Mesendoderm (in vitro differentiated cells): ENCODE measurements around the gene TCF4.
A peak's percentile ranks its signal among the peaks of the same experiment; 100 is the strongest.

Experiments used
- DNase-seq: peaks from one replicate; pipeline ENCODE4 v3.0.0; 2013
- H2AK5ac ChIP-seq: 2 replicates; pipeline ENCODE4 v1.6.1; 2013; ENCODE audit warnings: low read length, inconsistent platforms
- H2BK120ac ChIP-seq: 2 replicates; pipeline ENCODE4 v1.6.1; 2013; ENCODE audit warnings: low read depth, mild to moderate bottlenecking, low read length, moderate library complexity, mixed read lengths
- H2BK15ac ChIP-seq: replicated peaks from 2 replicates; pipeline ENCODE4 v1.6.1; 2013; ENCODE audit warnings: low read depth, mild to moderate bottlenecking, moderate library complexity
- H2BK5ac ChIP-seq: 2 replicates; pipeline ENCODE4 v1.6.1; 2013; ENCODE audit warnings: low read length, inconsistent platforms
- H3K18ac ChIP-seq: 2 replicates; pipeline ENCODE4 v1.6.1; 2013; ENCODE audit warnings: mild to moderate bottlenecking, low read length, mixed read lengths
- H3K23ac ChIP-seq: one replicate; pipeline ENCODE4 v1.6.1; 2013; ENCODE audit warnings: low read length
- H3K27ac ChIP-seq: 2 replicates; pipeline ENCODE4 v1.5.1; 2013; ENCODE audit warnings: low read depth, mild to moderate bottlenecking, inconsistent platforms, low read length, moderate library complexity
- H3K27me3 ChIP-seq: 2 replicates; pipeline ENCODE4 v1.6.1; 2013; ENCODE audit warnings: low read length, control low read depth, mild to moderate bottlenecking, inconsistent platforms; ENCODE audit not compliant: insufficient read depth, poor library complexity
- H3K36me3 ChIP-seq: 2 replicates; pipeline ENCODE4 v1.6.1; 2013; ENCODE audit warnings: low read length, inconsistent platforms; ENCODE audit not compliant: control insufficient read depth, insufficient read depth
- H3K4ac ChIP-seq: one replicate; pipeline ENCODE4 v1.6.1; 2013; ENCODE audit warnings: low read depth, mild to moderate bottlenecking, low read length, moderate library complexity
- H3K4me1 ChIP-seq: 2 replicates; pipeline ENCODE4 v1.6.1; 2013; ENCODE audit warnings: low read depth, low read length, inconsistent platforms; ENCODE audit not compliant: control insufficient read depth
- H3K4me2 ChIP-seq: 2 replicates; pipeline ENCODE4 v1.6.1; 2013; ENCODE audit warnings: low read length
- H3K4me3 ChIP-seq: 2 replicates; pipeline ENCODE4 v1.5.1; 2013; ENCODE audit warnings: mild to moderate bottlenecking, low read length
- H3K56ac ChIP-seq: one replicate; pipeline ENCODE4 v1.6.1; 2013; ENCODE audit warnings: low read length
- H3K79me1 ChIP-seq: 2 replicates; pipeline ENCODE4 v1.6.1; 2013; ENCODE audit warnings: low read length, inconsistent platforms
- H3K79me2 ChIP-seq: 2 replicates; pipeline ENCODE4 v1.6.1; 2013; ENCODE audit warnings: mild to moderate bottlenecking, low read length; ENCODE audit not compliant: control insufficient read depth, insufficient read depth
- H3K9ac ChIP-seq: 2 replicates; pipeline ENCODE4 v1.6.1; 2013; ENCODE audit warnings: low read length, inconsistent platforms
- H4K5ac ChIP-seq: one replicate; pipeline ENCODE4 v1.6.1; 2013; ENCODE audit warnings: low read length
- H4K8ac ChIP-seq: one replicate; pipeline ENCODE4 v1.6.1; 2013; ENCODE audit warnings: low read depth, mild to moderate bottlenecking, control low read depth, low read length, moderate library complexity
- WGBS: extraction: QIAGEN DNeasy Blood & Tissue Kit; methylation state at CpG from one replicate; pipeline ENCODE4 v1.1.7; 2013; ENCODE audit warnings: low lambda C conversion rate, missing lambda C conversion rate; ENCODE audit not compliant: insufficient coverage; ENCODE audit errors: extremely low coverage; 5-methylcytosine and 5-hydroxymethylcytosine counted together

TCF4 gene

GRCh38 chr18:55199291-55199963 is 388.6 kb downstream of the TCF4 start:
- Histone ChIP-seq H2BK120ac (no peak overlapping the region), H2BK15ac (no peak overlapping the region), H3K27ac (no peak overlapping the region), H3K79me2 (no peaks in the 10 kb centered on the region), H3K18ac (no peak overlapping the region), H4K8ac (no peak overlapping the region), H3K79me1 (no peaks in the 10 kb centered on the region), H3K36me3 (no peaks in the 10 kb centered on the region), H2BK5ac (no peak overlapping the region), H3K4me3 (no peak overlapping the region), H3K9ac (no peak overlapping the region), H4K5ac (no peak overlapping the region), H3K4ac (no peak overlapping the region), H3K23ac (no peak overlapping the region), H2AK5ac (no peak overlapping the region), H3K4me2 (no peak overlapping the region), H3K56ac (no peak overlapping the region), H3K27me3 (no peaks in the 10 kb centered on the region), H3K4me1 (no peaks in the 10 kb centered on the region)
- no CpG with 5 or more reads among the region's 7 CpGs for WGBS
- DNase-seq, result peak; percentile 56

- no peak overlapping the region for H2AK5ac ChIP-seq
- H3K4me3 ChIP-seq, result no peak overlapping the region
- no peak overlapping the region for H4K5ac ChIP-seq
- no peak for DNase-seq
- no peaks in the 10 kb centered on the region for H3K79me2 ChIP-seq
- H3K9ac ChIP-seq, result no peak overlapping the region
- H3K4me1 ChIP-seq, result no peaks in the 10 kb centered on the region
- H3K4me2 ChIP-seq, result no peak overlapping the region
- no peak overlapping the region for H3K56ac ChIP-seq
- no peaks in the 10 kb centered on the region for H3K27me3 ChIP-seq
- no peaks in the 10 kb centered on the region for H3K79me1 ChIP-seq
- H3K4ac ChIP-seq, result no peak overlapping the region
- H4K8ac ChIP-seq, result no peak overlapping the region
- H3K18ac ChIP-seq, result no peak overlapping the region
- no peaks in the 10 kb centered on the region for H3K36me3 ChIP-seq
- no peak overlapping the region for H3K27ac ChIP-seq
- H2BK15ac ChIP-seq, result no peak overlapping the region
- H2BK5ac ChIP-seq, result no peak overlapping the region
- no peak overlapping the region for H2BK120ac ChIP-seq
- no peak overlapping the region for H3K23ac ChIP-seq
Observed at GRCh38 chr18:55195863-55196262, 392.1 kb downstream of the TCF4 start.

GRCh38 chr18:55189972-55190371 is 398.0 kb downstream of the TCF4 start:
- no peaks in the 10 kb centered on the region for H3K27me3 ChIP-seq
- no peak overlapping the region for H2BK5ac ChIP-seq
- no peak overlapping the region for H3K9ac ChIP-seq
- DNase-seq, result peak; percentile 97
- no peak overlapping the region for H3K23ac ChIP-seq
- no peaks in the 10 kb centered on the region for H3K36me3 ChIP-seq
- H2AK5ac ChIP-seq, result no peak overlapping the region
- H3K4me3 ChIP-seq, result no peak overlapping the region
- H3K56ac ChIP-seq, result no peak overlapping the region
- H3K4me2 ChIP-seq, result no peak overlapping the region
- H2BK15ac ChIP-seq, result no peak overlapping the region
- no peak overlapping the region for H4K8ac ChIP-seq
- no peak overlapping the region for H4K5ac ChIP-seq
- H2BK120ac ChIP-seq, result no peak overlapping the region
- H3K4ac ChIP-seq, result no peak overlapping the region
- H3K27ac ChIP-seq, result no peak overlapping the region
- no peaks in the 10 kb centered on the region for H3K4me1 ChIP-seq
- H3K79me2 ChIP-seq, result no peaks in the 10 kb centered on the region
- no CpG with 5 or more reads among the region's 3 CpGs for WGBS
- H3K18ac ChIP-seq, result no peak overlapping the region
- H3K79me1 ChIP-seq, result no peaks in the 10 kb centered on the region

- Histone ChIP-seq H3K79me2 (no peaks in the 10 kb centered on the region), H3K18ac (no peak overlapping the region), H3K23ac (no peak overlapping the region)
Observed at GRCh38 chr18:55186588-55186987, 401.4 kb downstream of the TCF4 start.

GRCh38 chr18:55185391-55185790 is 402.6 kb downstream of the TCF4 start:
- Histone ChIP-seq H3K27ac (no peak overlapping the region), H3K79me1 (no peaks in the 10 kb centered on the region), H2BK5ac (no peak overlapping the region), H2BK120ac (no peak overlapping the region), H3K18ac (no peak overlapping the region), H4K5ac (no peak overlapping the region), H3K4me3 (no peak overlapping the region), H3K27me3 (no peaks in the 10 kb centered on the region), H3K79me2 (no peaks in the 10 kb centered on the region), H2AK5ac (no peak overlapping the region), H3K4me1 (no peaks in the 10 kb centered on the region), H3K9ac (no peak overlapping the region), H3K56ac (no peak overlapping the region), H3K36me3 (no peaks in the 10 kb centered on the region), H3K23ac (no peak overlapping the region), H3K4me2 (no peak overlapping the region), H4K8ac (no peak overlapping the region), H3K4ac (no peak overlapping the region), H2BK15ac (no peak overlapping the region)
- WGBS, result no CpG with 5 or more reads among the region's 1 CpG
- DNase-seq, result no peak

More at GRCh38 chr18:55186588-55186987, 401.4 kb downstream of the TCF4 start:
- no peak overlapping the region for H4K8ac ChIP-seq
- H3K4me1 ChIP-seq, result no peaks in the 10 kb centered on the region
- no peaks in the 10 kb centered on the region for H3K36me3 ChIP-seq
- H3K56ac ChIP-seq, result no peak overlapping the region
- no peak overlapping the region for H3K4me2 ChIP-seq
- no peak overlapping the region for H3K27ac ChIP-seq
- H2BK15ac ChIP-seq, result no peak overlapping the region
- H3K4ac ChIP-seq, result no peak overlapping the region
- no peak overlapping the region for H3K4me3 ChIP-seq
- H3K79me1 ChIP-seq, result no peaks in the 10 kb centered on the region
- H2BK5ac ChIP-seq, result no peak overlapping the region
- H4K5ac ChIP-seq, result no peak overlapping the region
- no peak overlapping the region for H2BK120ac ChIP-seq
- no peak overlapping the region for H2AK5ac ChIP-seq
- no peak for DNase-seq
- H3K9ac ChIP-seq, result no peak overlapping the region
- no peaks in the 10 kb centered on the region for H3K27me3 ChIP-seq

- no peak overlapping the region for H3K4me2 ChIP-seq
- no peak overlapping the region for H3K4ac ChIP-seq
- H2BK15ac ChIP-seq, result no peak overlapping the region
- no peak for DNase-seq
- H3K79me2 ChIP-seq, result no peaks in the 10 kb centered on the region
- H4K8ac ChIP-seq, result no peak overlapping the region
- H3K56ac ChIP-seq, result no peak overlapping the region
- H3K23ac ChIP-seq, result no peak overlapping the region
- no peak overlapping the region for H3K27ac ChIP-seq
- no peak overlapping the region for H3K9ac ChIP-seq
- no peak overlapping the region for H3K18ac ChIP-seq
- H3K79me1 ChIP-seq, result no peaks in the 10 kb centered on the region
- no peak overlapping the region for H2AK5ac ChIP-seq
- H4K5ac ChIP-seq, result no peak overlapping the region
- no peaks in the 10 kb centered on the region for H3K27me3 ChIP-seq
- no peaks in the 10 kb centered on the region for H3K4me1 ChIP-seq
- no peak overlapping the region for H2BK5ac ChIP-seq
- no peak overlapping the region for H3K4me3 ChIP-seq
- no peak overlapping the region for H2BK120ac ChIP-seq
- H3K36me3 ChIP-seq, result no peaks in the 10 kb centered on the region
Observed at GRCh38 chr18:55179835-55180234, 408.2 kb downstream of the TCF4 start.
